COR-L47 (cell line): ENCODE data around the gene MUC20.
"Not testable (repeated sequence)": the region's sequence is repeated elsewhere in the genome, so short reads cannot be mapped to it uniquely, and the experiment has no call there.

Experiments used
- DNase-seq: peaks from one replicate; lab custom pipeline; 2025; lab: John Stamatoyannopoulos, UW

Gene MUC20

DNA sequence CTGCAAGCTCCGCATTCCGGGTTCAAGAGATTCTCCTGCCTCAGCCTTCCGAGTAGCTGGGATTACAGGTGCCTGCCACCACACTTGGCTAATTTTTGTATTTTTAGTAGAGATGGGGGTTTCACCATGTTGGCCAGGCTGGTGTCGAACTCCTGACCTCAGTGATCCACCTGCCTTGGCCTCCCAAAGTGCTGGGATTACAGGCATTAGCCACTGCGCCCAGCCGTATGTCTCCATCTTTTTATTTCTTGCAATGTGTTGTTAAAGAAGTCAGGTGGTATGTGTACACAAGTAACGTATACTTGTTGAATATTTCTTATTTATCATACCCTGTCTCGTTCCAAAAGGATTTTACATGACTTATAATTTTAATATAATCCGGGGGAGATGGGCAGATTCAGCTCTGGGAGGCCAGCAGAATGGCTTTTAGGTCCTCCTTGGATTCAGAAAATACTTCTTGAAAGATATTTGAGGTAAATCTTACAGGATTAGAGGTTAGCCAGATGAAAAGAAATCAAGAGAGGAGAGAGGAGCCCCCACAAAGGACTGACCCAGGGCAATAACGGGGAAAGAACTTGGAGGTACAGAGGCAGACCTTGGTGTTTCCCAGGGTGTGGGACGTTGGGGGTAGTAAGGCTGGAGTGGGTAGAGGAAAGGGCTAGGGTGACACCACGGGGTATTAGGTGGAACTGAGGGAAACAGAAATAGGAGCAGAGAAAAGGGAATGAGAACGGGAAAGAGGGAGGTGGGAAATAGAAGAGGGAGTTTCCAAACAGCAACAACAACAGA is 27.2 kb upstream of the MUC20 start:
- no peak for DNase-seq

DNA sequence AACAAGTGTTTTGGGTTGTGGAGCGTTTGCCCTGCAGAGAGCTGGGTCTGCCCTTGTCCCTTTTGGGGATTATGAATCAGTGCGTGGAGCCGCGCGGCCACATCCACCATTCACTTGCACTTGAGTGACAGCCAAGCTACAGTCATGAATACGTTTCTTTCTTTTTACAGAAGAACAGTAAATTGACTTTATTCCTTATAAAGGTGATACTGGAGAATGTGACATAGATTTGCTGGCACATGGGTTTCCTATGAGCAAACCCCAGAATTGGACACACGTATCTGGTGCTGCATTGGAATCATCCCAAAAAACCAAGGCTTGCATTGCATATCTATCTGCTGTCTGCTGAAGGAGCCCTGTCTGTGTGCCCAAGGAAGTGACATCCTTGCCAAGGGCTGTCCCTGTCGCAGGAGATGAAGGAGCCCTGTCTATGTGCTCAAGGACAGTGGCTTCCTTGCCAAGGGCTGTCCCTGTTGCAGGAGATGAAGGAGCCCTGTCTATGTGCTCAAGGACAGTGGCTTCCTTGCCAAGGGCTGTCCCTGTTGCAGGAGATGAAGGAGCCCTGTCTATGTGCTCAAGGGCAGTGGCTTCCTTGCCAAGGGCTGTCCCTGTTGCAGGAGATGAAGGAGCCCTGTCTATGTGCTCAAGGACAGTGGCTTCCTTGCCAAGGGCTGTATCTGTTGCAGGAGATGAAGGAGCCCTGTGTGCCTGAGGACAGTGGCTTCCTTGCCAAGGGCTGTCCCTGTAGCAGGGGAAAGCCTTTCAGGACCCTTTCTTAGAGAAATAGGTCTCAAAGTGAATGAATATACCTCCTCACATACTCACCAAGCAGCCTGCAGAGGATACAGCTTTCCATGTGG is 26.3 kb upstream of the MUC20 start:
- DNase-seq = not testable (repeated sequence)

DNA sequence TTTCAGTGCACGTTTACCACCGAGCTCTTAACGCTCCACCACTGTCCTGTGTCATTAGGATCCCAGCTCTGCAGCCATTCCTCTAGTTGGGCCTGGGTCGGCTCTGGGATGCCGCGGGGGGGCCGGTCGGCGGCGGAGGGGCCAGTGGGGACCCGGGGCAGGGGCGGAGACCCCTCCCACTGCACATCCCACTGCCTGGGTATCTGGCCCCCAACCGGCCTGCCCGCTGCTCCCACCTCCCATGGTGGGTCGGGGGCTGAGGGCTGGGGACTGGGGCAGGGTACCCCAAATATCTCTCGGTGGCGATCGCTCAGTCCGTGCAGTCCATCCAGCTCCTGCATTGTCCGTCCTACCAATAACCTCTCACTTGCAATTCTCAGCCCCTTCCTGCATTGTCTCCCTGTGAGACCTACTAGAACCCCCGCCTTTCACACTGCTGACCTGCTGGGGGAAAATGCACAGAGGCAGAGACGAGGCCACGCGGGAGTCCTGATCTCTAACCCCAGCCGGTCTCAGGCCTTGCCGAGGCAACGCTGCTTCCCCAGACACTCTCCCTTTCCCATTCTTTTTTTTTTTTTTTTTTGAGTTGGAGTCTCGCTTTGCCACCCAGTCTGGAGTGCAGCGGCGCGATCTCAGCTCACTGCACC is 24.0 kb upstream of the MUC20 start:
- no peak for DNase-seq

DNA sequence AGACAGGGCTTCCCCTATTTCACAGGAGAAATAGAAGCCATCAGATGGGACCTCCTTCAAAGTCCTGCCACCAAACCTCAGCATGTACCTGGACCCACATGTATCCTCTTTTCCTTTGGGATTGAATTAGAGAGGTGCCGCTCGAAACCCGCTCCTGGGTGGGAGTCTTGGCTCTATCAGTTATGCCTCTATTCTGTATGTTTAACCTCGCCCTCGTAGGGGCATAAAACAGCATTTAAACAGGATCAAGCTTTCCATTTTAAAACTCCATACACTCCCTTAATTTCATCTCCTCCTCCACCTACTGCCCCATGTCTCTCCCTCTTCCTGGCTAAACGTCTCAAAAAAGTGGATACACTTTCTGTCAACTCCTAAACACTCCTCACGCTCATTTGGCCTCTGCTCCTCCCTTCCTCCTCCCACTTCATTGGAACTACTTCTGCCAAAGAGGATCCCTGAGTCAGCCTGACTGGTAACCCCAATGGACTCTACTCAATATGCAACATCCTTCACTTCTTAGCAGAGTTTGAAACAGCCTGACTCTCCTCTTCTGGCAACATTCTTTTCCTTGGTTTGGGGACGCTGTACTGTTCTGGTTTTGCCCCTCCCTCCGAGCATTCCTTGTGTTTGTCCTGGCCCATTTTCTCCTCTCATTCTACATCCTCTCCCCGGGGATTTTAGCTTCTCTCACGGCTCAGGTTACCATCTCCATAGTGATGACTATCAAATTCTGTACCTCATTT is 23.0 kb upstream of the MUC20 start:
- no peak for DNase-seq

DNA sequence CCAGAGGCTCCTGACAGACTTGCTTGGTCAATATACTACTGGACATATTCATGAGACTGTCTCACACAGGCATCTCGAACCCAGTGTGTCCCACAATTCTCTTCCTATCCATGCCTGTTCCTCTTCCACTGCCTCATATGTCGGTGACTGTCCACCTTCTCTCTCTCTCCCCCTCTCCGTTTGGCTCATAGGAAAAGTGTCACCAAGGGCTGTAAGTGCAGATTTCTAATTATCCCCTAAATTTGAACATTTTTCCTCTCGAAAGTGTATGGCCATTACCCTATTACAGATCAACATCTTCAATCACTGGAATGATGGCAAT is 22.5 kb upstream of the MUC20 start:
- no peak for DNase-seq

DNA sequence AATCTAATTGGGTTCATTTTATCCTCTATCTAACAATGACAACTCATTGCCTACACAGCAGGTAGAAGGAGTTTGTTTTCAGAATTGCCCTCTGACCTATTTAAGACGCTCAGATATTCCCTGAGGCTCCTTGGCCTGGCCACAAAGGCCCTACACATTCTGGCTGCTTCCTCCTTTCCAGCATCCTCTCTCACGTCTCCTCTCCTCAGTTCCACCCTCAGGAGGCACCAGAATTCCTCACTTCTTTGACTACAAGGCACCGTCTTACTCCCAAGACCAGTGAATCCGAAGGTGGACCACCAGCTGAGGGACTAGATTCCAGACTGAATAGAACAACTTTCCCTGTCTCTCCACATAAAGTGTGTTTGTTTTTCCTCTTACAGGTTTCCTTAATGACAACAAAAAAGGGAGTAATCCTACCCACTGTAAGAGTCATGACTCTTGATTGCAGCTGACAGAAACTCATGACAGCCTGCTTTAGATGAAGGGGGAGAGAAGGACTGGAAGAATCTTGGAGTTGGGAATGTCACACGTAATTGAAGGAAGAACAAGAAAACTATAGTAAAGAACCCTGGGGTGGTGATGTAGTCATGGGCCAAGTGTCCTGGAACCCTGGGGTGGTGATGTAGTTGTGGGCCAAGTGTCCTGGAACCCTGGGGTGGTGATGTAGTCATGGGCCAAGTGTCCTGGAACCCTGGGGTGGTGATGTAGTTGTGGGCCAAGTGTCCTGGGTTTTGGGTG is 22.0 kb upstream of the MUC20 start:
- DNase-seq = no peak

DNA sequence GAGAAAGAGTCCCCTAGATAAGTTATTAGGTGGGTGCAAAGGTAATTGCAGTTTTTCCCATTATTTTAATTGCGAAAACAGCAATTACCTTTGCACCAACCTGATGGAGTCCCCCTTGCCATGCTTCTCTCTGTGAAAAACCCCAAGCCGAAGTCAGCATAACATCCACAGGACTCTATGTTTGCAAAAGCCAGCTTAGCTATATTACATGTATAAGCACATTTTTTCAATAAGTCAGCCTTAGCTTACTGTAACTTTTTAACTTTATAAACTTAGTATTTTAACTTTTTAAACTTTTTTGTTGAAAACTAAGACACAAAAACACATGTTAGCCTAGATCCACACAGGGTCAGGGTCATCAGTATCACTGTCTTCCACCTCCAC is 21.4 kb upstream of the MUC20 start:
- DNase-seq = no peak

DNA sequence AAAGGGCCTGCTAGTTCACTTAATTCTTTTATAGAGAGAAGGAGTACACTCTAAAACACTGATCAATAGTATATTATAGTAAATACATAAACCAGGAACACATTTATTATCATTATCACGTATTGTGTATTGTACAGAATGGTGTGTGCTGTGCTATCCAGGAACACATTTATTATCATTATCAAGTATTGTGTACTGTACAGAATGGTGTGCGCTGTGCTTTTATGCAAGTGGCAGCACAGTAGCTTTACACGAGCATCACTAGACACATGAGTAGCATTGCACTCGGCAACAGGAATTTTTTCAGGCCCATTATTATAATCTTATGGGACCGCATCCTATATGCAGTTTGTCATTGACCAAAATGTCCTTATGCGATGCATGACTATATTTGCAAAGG is 20.9 kb upstream of the MUC20 start:
- no peak for DNase-seq

DNA sequence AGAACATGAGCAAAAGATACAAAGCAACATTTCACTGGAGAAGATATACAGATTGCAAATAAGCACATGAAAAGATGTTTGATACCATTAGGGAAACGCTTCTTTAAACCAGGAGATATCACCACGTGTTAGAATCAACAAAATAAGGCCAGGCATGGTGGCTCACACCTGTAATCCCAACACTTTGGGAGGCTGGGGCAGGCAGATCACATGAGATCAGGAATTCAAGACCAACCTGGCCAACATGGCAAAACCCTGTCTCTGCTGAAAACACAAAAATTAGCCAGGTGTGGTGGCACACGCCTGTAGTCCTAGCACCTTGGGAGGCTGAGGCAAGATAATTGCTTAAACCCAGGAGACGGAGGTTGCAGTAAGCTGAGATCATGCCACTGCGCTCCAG is 20.5 kb upstream of the MUC20 start:
- no peak for DNase-seq

DNA sequence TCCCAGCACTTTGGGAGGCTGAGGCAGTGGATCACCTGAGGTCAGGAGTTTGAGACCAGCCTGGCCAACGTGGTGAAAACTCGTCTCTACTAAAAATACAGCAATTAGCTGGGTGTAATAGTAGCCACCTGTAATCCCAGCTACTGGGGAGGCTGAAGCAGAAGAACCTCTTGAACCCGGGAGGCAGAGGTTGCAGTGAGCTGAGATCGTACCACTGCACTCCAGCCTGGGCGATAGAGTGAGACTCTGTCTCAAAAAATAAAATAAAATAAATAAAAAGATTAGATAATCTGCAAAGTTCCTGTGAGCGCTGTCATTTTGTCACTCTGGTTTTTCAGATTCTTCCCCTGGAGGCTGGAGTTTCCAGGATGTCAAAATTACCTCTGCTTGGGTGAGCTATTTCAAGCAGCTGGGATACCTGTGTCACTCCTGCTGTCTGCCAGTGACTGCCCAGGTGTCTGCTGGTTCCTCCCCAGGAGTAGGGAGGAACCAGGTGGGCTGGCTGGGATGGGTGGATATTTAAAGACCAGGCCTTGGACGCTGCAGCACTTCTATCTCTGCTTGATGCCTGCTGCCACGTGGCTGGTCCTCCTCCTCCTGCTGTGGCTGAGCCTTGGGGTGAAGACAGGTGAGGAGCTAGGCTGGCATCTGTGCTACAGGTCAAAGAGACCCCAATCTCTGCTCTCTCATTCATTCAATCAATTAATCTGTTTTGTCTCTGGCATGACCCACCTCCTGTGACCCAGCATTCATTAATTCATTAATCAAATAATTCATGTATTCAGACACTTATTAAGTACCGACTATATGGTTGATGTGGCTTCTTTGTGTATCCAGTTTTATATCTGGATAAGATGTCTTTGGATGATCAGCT is 19.5 kb upstream of the MUC20 start:
- DNase-seq = no peak

DNA sequence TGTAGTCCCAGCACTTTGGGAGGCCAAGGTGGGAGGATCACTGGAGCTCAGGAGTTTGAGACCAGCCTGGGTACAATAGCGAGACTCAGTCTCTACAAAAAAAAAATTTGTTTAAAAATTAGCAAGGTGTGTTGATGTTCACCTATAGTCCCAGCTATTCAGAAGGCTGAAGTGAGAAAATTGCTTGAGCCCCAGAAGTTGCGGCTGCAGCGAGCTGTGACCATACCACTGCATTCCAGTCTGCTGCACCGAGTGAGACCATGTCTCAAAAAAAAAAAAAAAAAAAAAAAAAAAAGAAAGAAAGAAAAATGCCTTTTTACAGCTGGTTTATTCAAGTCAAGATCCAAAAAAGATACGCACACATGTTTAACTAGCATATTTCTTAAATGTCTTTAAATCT is 17.0 kb upstream of the MUC20 start:
- DNase-seq = no peak

DNA sequence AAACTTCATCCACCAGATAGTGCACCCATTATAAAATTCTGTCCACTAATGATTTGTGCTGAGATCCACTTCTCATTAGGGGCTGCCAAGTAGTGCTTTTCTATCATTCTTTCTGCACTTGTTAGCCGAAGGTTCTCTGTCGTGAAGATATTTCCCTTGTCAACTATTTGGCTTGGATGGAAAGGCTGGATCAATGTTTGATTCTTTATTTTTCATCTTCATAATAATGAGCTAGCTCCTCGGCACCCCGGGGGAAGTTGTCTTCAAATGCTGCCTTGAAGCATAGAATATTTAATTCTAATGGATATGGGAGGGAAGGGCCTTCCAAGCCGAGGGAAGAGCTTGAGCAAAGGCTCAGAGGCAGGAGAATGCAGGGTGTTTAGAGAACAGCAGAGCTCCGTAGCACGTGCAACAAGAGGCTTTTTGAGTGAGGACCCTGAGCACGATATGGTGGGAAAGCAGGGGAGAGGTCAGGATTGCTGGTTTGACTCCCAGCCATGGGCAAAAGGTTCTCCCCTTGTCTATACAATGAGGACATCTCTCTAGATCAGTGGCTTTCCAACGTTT is 16.3 kb upstream of the MUC20 start:
- DNase-seq = no peak

DNA sequence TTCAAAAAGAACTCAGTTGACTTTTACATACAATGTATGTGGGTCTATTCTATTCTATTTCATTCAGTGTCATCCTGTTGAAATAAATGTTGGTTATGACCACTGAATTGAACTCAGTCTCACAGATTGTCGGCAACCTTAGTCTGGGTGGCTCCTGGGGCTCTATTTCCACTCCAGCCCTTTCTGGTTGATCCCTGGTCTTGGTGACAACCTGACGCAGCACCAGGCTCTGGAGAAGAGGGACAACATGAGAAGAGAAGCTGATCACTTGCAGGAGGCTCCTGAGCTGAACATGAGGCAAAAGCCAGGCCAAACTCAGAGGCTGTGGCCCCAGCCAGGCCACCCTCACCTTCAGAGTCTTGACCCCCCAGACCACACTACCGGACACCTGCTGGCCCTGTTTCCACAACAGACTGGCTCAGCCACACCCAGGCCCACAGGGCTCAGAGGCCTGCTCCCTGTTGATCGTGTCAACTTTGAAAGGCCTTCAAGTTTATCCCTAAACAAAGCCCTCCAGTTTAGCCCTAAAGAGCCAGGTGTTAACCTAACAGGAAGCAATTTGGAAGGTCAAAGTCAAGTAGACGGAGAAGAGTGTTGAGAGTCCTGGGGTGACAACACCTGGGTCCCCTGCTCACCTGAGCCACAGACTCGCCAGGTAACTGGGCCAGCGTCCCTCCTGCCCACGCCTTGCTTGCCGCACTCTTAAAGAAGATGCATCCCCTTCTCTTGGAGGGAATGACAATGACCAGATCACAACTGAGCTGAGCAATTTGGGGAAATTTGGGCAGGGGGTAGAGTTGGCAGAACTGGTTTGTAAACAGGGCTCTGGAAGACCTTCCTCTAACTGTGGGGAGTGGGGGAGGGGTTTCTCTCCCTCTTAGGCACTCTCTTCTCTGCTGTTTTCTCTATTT is 15.4 kb upstream of the MUC20 start:
- DNase-seq = no peak

DNA sequence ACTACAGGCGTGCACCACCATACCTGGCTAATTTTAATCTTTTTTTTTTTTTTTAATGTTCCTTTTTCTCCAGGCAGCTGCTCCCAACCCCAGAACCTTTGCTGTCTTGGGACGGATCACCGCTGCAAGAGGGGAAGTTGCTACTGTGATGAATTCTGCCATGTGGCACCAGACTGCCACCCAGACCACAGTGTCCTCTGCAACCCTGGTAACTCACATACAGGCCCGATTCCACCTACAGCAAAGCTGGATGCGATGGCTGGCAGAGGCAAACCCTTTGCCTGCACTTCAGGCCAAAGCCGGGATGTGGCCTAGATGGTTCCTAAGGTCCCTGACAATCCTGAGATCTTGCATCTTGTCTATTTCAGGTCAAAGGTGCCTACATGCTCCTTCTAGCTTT is 12.7 kb upstream of the MUC20 start:
- DNase-seq = no peak

DNA sequence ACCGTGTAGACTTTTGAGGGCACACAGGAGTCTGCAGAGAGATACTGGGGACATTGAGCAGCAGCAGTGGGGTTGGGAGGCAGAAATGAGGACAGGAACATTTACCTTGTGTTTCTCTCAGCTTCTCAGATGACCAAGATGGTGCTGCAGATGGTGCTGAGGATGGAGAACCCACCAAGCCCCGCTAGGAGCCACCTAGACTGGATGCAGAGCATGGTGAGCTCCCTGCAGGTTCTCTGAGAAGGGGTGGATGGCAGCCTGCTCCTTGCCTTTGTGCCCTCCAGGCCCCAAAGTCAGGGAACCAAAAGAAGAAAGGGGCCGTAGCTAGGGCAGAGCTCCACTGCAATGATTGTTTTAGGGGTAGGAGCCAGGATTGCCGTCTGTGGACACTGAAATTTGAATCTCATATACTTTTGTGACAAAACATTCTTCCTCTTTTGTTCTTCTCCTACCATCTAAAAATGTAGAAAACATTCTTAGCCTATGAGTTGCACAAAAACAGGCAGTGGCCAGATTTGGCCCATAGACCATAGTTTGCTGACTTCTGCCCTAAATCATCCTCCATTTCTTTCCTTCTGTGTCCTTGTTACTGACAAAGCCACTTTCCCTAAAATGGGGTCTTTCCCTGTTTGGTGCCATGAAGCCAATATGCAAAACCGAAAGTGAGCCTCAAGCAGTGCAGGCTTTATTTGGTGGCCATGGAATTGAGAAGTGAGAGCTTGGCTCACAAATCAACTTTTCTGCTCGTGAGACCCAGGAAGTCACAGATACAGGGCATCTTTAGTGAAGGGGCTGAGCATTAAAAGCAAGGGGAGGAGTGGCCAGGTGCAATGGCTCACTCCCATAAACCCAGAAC is 11.9 kb upstream of the MUC20 start:
- DNase-seq = no peak

DNA sequence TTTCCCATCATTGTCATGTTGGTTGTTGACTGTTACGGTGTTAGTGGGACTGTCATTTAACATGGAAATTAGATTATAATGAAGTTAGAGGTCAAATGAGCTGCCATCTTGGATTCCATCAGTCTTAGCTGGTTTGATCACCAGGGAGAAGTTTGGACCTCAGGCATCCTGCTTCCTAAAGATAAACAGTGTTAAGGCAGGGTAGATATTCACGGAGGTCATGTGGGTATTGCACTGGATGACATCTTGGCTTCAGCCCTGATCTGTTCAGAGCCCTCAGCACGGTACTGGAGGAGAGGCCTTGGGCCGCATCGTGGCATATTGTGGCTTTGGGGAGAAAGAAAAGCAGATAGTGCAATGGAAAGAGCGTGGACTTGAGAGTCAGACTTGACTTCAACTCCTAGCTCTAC is 11.1 kb upstream of the MUC20 start:
- no peak for DNase-seq

DNA sequence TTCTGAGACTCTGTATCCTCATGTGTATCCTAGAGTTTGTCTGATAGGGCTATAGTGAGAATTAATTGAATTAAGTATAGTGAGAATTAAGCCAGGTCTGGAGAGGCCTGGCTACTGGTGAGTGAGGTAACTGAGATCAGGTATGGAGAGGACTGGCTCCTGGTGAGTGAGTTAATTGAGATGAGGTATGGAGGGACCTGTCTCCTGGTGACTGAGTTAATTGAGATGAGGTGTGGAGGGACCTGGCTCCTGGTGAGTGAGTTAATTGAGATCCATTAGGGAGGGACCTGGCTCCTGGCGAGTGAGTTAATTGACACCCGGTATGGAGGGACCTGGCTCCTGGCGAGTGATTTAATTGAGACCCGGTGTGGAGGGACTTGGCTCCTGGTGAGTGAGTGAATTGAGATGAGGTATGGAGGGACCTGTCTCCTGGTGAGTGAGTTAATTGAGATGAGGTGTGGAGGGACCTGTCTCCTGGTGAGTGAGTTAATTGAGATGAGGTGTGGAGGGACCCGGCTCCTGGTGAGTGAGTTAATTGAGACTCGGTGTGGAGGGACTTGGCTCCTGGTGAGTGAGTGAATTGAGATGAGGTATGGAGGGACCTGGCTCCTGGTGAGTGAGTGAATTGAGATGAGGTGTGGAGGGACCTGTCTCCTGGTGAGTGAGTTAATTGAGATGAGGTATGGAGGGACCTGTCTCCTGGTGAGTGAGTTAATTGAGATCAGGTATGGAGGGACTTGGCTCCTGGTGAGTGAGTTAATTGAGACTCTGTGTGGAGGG is 10.5 kb upstream of the MUC20 start:
- not testable (repeated sequence) for DNase-seq
